GM19099 (cell line): ENCODE data around the gene IQGAP2.

Experiments
- POLR2A ChIP-seq: IDR thresholded peaks from 3 replicates; pipeline ENCODE4 v1.6.1; 2011; ENCODE audit warnings: low read depth; ENCODE audit not compliant: insufficient read length; ENCODE audit errors: extremely low read depth

IQGAP2 gene

GRCh38 chr5:76542887-76543690 lies 140.0 kb downstream of the IQGAP2 start:
- no peak for TF ChIP-seq POLR2A

- no peak for TF ChIP-seq POLR2A
Measured at GRCh38 chr5:76544268-76544926, 141.3 kb downstream of the IQGAP2 start.

DNA sequence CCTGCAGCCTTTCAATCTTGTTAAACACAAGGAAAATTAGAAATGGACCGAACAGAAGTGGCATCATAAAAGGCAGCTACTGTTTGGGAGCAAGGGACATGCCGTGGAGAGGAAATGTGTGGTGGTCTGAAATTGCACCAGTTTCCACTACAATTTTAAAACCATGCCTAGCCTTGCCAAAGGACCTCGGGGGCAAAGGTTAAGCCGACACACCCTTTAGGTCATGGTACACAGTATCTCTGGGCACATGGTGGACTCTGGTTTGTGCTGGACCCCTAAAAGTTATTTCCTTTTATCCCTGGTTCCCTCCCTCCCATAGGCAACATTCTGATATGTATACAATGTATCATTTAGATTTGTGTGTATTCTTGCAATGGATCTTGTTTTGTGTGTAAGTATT lies 142.1 kb downstream of the IQGAP2 start:
- TF ChIP-seq POLR2A, result no peak

DNA sequence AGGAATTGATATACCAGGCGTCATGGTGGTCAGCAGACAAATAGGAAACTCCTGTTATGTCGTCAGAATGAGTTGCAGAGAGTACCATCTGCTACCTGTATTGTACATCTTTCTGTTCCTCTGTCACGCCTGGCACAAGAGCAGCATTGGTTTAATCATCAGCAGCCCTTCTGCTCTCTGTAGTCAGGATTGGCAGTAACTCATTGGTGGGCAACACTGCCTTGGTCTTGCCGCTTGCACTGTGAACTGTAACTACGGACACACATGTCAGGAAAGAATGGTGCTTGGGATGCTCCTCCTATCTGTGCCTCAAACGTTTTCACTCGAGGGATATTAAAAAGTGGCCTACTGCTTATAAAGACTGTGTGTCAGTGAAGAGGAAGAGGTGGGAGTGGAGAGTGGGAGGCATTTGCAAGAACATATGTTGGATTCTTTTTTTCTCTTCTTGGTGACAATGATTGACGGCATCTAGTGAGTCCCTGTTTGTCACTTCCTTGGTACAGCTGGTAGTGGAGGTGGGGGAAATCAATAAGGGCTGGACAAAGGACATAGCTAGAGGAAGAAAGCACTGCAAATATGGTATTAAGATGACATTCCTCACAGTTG lies 143.5 kb downstream of the IQGAP2 start:
- TF ChIP-seq POLR2A, result no peak

DNA sequence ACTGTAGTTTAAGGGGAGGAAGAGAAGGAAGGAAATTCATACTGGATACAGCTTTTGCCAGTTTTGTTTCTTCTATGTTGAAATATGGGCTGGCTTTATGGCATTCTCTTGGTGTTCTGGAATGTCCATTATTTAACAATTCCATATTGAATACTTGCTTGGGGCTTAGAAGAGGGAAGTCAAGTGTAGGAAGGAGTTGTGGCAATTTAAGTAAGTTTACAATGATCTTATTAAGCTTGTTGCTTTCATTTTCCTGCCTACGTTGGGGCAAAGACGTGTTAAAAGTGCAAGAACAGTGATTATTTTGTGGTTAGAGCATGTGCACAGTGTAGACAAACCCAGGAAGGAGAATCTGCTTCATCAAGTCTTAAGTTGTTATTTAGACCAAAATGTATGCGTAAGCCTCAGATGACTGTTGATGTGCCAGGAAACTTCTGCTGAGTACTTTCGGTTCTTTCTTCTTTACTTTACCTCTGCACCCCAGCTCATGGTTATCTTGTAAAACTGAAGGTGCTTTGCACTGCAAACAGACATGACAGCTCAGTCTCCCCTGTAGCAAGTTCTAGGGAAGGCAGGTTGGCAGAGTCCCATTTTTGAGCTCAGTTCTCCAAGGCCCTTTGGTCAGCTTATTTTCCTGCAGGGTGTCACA lies 144.3 kb downstream of the IQGAP2 start:
- TF ChIP-seq POLR2A, result no peak

- TF ChIP-seq POLR2A, result no peak
Measured at GRCh38 chr5:76547891-76548524, 144.9 kb downstream of the IQGAP2 start.

DNA sequence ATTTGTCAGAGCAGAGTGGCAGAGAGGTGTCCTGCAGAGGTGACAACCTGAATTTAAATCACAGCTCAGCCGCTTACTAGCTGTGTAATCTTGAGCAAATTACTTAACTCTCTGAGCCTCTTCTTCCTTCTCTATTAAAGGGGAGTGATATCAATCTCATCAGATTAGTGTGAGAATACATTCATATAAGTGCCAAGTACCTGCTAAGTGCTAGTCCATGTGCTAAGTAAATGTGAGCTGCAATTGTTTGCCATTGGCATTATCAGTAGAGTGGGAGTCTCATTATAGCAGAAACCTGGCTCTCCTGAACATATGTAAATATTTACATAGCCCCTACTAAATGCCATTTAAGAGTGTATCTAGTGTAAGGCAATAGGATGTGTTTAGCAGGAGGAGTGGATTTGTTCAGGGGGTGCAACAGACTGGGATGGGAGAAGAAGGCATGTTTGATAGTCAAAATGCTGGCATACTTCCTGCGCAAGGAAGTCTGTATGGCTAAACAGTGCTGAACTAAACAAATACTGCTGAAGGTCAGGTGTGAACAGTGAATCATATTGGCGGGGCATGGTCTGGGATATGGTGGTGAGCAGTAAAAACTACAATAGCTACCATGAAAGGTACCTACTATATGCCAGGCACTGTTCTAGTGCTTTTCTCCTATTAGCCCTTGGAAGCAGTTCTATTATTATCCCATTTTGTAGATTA lies 145.6 kb downstream of the IQGAP2 start:
- TF ChIP-seq POLR2A, result no peak

DNA sequence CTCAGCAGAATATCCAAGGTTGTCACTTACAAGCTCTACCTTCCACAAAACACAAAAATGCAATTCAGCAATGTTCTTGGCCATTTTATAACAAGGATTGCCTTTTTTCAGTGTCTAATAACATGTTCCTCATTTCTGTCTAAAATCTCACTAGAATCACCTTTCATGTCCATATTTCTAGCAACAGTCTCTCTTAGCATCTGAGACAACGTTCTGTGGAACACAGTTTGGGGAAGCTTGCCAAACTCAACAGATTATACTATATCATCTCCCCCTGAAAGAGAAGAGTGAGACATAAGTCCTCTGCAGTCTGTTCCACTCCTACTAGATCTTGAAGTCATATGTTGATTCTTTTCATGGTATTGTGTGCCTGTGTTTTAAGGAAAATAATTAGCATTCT lies 149.5 kb downstream of the IQGAP2 start:
- TF ChIP-seq POLR2A, result no peak

DNA sequence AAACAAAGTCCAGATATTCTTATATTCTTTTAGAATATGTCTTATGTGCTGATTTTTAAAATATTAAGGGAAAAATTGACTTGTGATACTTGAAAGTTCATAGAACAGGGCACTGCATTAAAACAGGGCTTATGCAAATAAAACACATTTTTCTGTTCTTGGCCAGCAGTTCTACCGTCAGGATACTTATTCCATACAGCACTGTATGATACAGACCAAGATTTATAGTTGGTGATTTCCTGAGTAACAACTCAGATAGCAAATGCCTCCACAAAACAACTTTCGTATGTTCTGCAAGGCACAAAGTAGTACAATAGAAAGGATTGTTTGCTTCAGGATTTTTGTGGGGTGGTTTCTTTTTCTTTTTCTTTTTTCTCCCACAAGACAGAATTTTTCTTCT lies 150.2 kb downstream of the IQGAP2 start:
- TF ChIP-seq POLR2A, result no peak

DNA sequence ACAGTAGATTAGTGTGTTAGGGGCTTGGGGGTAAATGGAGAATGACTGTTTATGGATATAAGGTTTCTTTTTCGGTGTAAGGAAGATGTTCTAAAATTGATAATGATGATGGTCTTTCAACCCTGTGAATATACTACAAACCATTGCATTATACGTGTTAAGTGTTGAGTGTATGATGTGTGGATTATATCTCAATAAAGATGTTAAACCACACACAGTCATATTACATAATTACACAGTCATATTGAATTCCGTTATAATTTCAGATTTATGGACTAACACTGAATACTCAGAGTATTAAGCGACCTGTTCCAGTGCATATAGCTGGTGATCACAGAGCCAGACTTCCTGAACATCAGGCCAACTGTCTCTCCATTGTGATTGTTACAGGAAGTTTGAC lies 152.0 kb downstream of the IQGAP2 start:
- TF ChIP-seq POLR2A, result no peak

- no peak for TF ChIP-seq POLR2A
Measured at GRCh38 chr5:76555717-76556116, 152.6 kb downstream of the IQGAP2 start.

DNA sequence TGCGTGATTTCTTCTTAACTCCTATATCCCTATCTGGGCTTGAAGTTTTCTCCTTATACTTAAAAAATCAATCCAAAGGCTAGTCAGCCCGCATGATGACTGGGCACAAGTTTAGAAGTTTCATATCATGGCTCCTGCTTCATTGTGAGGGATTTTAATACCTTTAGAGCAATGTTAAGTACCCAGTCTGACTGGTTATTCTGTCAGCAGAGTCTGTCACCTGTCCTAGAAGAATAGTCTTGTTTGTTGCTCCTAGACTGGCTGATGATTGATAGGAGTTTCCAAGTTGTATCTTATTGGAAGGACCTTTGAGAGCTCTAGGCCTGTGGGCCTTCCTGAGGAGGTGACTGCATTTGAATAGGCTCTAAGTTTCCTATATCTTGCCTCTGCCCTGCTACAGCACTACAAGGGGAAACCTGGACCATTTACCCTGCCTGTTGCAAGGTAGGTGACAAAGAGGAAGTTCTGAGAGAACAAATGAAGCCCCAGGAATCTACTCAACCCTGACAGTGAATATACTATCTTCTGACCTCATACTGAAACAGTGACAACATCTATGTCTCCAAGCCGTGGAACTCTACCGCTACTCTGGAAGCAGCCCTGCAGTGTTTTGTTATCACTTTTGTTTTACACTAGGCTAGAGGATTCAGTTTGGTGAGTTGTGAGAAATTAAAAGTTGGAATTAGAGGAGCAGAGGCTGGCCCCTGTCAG lies 153.6 kb downstream of the IQGAP2 start:
- TF ChIP-seq POLR2A, result no peak

DNA sequence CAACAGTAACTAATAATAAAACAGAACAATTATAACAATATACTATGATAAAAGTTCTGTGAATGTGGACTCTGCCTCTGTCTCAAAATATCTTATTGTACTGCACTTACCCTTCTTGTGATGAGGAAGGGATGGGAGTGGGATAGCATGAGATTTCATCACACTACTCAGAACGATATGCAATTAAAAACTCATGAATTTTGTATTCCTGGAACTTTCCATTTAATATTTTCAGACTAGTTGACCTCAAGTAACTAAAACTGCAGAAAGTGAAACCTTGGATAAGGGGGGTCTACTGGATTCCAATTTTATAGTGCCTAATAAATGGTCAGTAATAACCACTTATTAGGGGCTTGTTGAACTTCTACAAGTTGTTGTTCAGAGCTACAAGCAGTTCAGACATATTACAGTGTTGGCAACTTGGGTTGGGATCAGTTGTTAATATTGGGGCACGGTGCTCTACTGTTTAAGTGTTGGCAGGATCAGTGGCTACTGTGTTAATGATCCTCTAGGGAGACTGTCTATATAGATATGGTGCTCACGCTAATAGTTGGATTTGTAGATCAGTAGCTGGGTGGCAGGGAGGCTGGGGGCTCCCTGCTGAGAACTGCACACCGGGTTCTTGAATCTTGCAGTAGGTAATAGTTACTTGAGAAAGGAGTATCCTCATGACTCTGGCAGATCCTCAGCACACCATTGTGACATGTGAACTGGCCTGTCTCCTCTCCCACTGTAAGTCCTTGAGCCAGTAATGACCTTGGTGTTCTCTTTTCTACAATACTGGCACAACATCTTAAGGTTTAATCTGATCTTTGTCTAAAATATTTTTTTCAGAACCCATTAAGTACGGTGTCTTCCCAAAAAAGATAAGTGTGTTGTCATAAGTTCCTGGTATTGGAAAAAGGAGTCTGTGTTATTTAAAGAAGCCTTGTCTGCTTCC lies 158.1 kb downstream of the IQGAP2 start:
- TF ChIP-seq POLR2A, result no peak
